Testis (tissue), 3 donors: Measurements from ENCODE around the gene RSPH3. TPM values are rescaled to one million over a fixed set of nuclear protein-coding genes. Genes with fewer than 3 reads are reported as not detected.
A peak's percentile ranks its signal among the peaks of the same experiment; 100 is the strongest.

ENCODE experiments used
- DNase-seq: peaks from one replicate; pipeline ENCODE4 v3.0.0-alpha.2; 2019
- H3K27ac ChIP-seq, 2 donors: fragments of 200-600 bp; sonication (generic); one replicate each; pipeline ENCODE4 v1.5.1; 2019
- H3K27me3 ChIP-seq: fragments of 200-600 bp; sonication (generic); one replicate; pipeline ENCODE4 v1.5.1; 2019
- H3K36me3 ChIP-seq: fragments of 200-600 bp; sonication (generic); one replicate; pipeline ENCODE4 v1.5.1; 2017; ENCODE audit warnings: low read depth; ENCODE audit errors: missing control alignments
- H3K4me1 ChIP-seq: fragments of 200-600 bp; sonication (generic); one replicate; pipeline ENCODE4 v1.5.1; 2019
- H3K4me3 ChIP-seq, 2 donors: fragments of 200-600 bp; sonication (generic); one replicate each; pipeline ENCODE4 v1.5.1; 2017 to 2019
- H3K9me3 ChIP-seq: fragments of 200-600 bp; sonication (generic); one replicate; pipeline ENCODE4 v1.5.1; 2017
- CTCF ChIP-seq, 3 experiments: fragments of 450-650 bp in 2 of 3; fragments of 200-600 bp in 1 of 3; sonication (generic) in 1 of 3; IDR thresholded peaks; one replicate each; pipeline ENCODE4 v1.5.1; 2016 to 2019; ENCODE audit warnings: antibody characterized with exemption in 3 of 3, mild to moderate bottlenecking in 2 of 3, moderate library complexity in 1 of 3
- POLR2A ChIP-seq: fragments of 450-650 bp; IDR thresholded peaks from one replicate; pipeline ENCODE4 v1.6.1; 2017; ENCODE audit warnings: antibody characterized with exemption, mild to moderate bottlenecking, moderate library complexity
- WGBS, 2 donors: methylation state at CpG; one replicate each; pipeline ENCODE4 v1.1.5; 2018; 5-methylcytosine and 5-hydroxymethylcytosine counted together
- intact Hi-C: fragments of 100-400 bp; cut with DNase I; formaldehyde crosslinking; loops from one replicate; pipeline ENCODE4 v1.15.1; 2023; ENCODE audit warnings: low total_unique reads
- polyA plus RNA-seq: library from polyadenylated mRNA; stranded (reverse); fragments of 350-450 nt; fragmentation: Illumina TruSeq; extraction: RNeasy Lipid Tissue Mini Kit (QIAGEN cat#74804); gene quantifications from one replicate; pipeline ENCODE4 v1.2.3, GENCODE V29; 2014; ENCODE audit warnings: low read depth, low replicate concordance; ENCODE audit not compliant: insufficient read depth
- total RNA-seq, 2 donors: library from RNA; depleted of rRNA; stranded (reverse); fragments of >200 nt; gene quantifications; one replicate each; pipeline ENCODE4 v1.2.3, GENCODE V29; 2016

The RSPH3 gene
- total and polyA plus RNA-seq, 3 donors from 2014 or later: 15.7 to 41.9 (median 23.6) TPM

GRCh38 chr6:159044899-159045727, 45.1 kb upstream of the RSPH3 start, which contains the start of gene TAGAP:
Gene TAGAP, minus strand, starts transcription at chr6:159044991. Its CDS starts 845 bp downstream, at chr6:159044146.
- Histone ChIP-seq H3K4me3 (peak within 1 kb of the TSS; percentile 13 to 33), H3K27ac (peak within 1 kb of the TSS; percentile 8 to 53), H3K9me3 (no peaks in the 10 kb centered on the region), H3K4me1 (peaks cover 5% of the 10 kb centered on the region), H3K27me3 (no peaks in the 10 kb centered on the region), H3K36me3 (no peaks in the 10 kb centered on the region)
- intact Hi-C loops: loop anchor here (10.0 kb wide), 2 partner anchors 60 to 90 kb away; no protein-coding TSS in a partner anchor
- no peak for TF ChIP-seq POLR2A
- TF ChIP-seq CTCF (IDR thresholded peaks at IDR 0.05): no peak
- WGBS, 2 donors: 44 to 53% methylated on average over 15 of the region's 15 CpGs
- DNase-seq: peak; percentile 86

- Histone ChIP-seq H3K36me3 (no peaks in the 10 kb centered on the region), H3K27me3 (no peaks in the 10 kb centered on the region), H3K9me3 (no peaks in the 10 kb centered on the region), H3K4me1 (peaks cover 5% of the 10 kb centered on the region), H3K4me3 (peak overlapping the region; percentile 13 to 33), H3K27ac (peak overlapping the region in 1 of 2 donors; percentile 8)
- TF ChIP-seq CTCF (IDR thresholded peaks at IDR 0.05) (no peak), POLR2A (no peak)
- DNase-seq: no peak
- 70 to 76% methylated on average over 7 of the region's 7 CpGs for WGBS, 2 donors
- intact Hi-C loops: loop anchor here (10.0 kb wide), 2 partner anchors 61 to 91 kb away; no protein-coding TSS in a partner anchor
Measured at GRCh38 chr6:159043947-159044346, 43.9 kb upstream of the RSPH3 start.

- intact Hi-C loops: loop anchor here (10.0 kb wide), 2 partner anchors 62 to 92 kb away; no protein-coding TSS in a partner anchor
- DNase-seq: no peak
- H3K4me3 ChIP-seq: no peak overlapping the region
- no peaks in the 10 kb centered on the region for H3K36me3 ChIP-seq
- H3K27me3 ChIP-seq: no peaks in the 10 kb centered on the region
- H3K9me3 ChIP-seq: no peaks in the 10 kb centered on the region
- 53 to 62% methylated on average over 6 of the region's 6 CpGs for WGBS, 2 donors
- TF ChIP-seq POLR2A (no peak), CTCF (IDR thresholded peaks at IDR 0.05) (no peak)
- no peak overlapping the region for H3K27ac ChIP-seq
- H3K4me1 ChIP-seq: peaks cover 5% of the 10 kb centered on the region
Measured at GRCh38 chr6:159043251-159043650, 43.2 kb upstream of the RSPH3 start.

- no peak for TF ChIP-seq CTCF (IDR thresholded peaks at IDR 0.05)
- TF ChIP-seq POLR2A: no peak
- 15 to 19% methylated on average over 5 of the region's 5 CpGs for WGBS, 2 donors
- DNase-seq: no peak
- H3K4me3 ChIP-seq: no peak overlapping the region
- peaks cover 5% of the 10 kb centered on the region for H3K4me1 ChIP-seq
- H3K36me3 ChIP-seq: no peaks in the 10 kb centered on the region
- intact Hi-C loops: loop anchor here (10.0 kb wide), 2 partner anchors 62 to 92 kb away; no protein-coding TSS in a partner anchor
- no peaks in the 10 kb centered on the region for H3K9me3 ChIP-seq
- no peak overlapping the region for H3K27ac ChIP-seq
- H3K27me3 ChIP-seq: no peaks in the 10 kb centered on the region
Measured at GRCh38 chr6:159042826-159043181, 42.8 kb upstream of the RSPH3 start.
